Body of pancreas (tissue), 4 donors: ENCODE data around the gene TRAF3. TPM values are rescaled to one million over a fixed set of nuclear protein-coding genes. Genes with fewer than 3 reads are reported as not detected.

Source experiments
- ATAC-seq: fragments of 150-250 bp; one replicate; pipeline ENCODE4 v1.9.1; 2016
- DNase-seq, 4 donors: peaks; one replicate each; pipeline ENCODE4 v3.0.0-alpha.2; 2019
- H3K27ac ChIP-seq, 4 donors: fragments of 200-600 bp; sonication (generic); 1 replicate in 3 of 4; 2 replicates in 1 of 4; pipeline versions ENCODE4 v1.5.1 to v1.6.1; 2016 to 2019; ENCODE audit warnings: mild to moderate bottlenecking in 1 of 4, mixed read lengths in 1 of 4, moderate library complexity in 1 of 4
- H3K27me3 ChIP-seq, 2 donors: fragments of 200-600 bp; sonication (generic); one replicate each; pipeline ENCODE4 v1.6.0; 2016; ENCODE audit warnings: mild to moderate bottlenecking in 1 of 2
- H3K36me3 ChIP-seq, 2 donors: fragments of 200-600 bp; sonication (generic); replicated peaks in 1 of 2; 2 replicates each; pipeline ENCODE4 v1.5.1; 2016; ENCODE audit warnings: low read depth in 2 of 2; ENCODE audit not compliant: insufficient read depth in 1 of 2
- H3K4me1 ChIP-seq: fragments of 200-600 bp; sonication (generic); one replicate; pipeline ENCODE4 v1.6.0; 2016
- H3K4me3 ChIP-seq, 2 donors: fragments of 200-600 bp; sonication (generic); 1 replicate in 1 of 2; 2 replicates in 1 of 2; pipeline ENCODE4 v1.5.1; 2016 to 2019
- H3K9me3 ChIP-seq, 3 donors: fragments of 200-600 bp; sonication (generic); 1 replicate in 2 of 3; 2 replicates in 1 of 3; pipeline ENCODE4 v1.5.1; 2016
- CTCF ChIP-seq, 7 experiments: fragments of 450-650 bp in 4 of 7; fragments of 200-600 bp in 3 of 7; sonication (generic) in 3 of 7; IDR thresholded peaks; one replicate each; pipeline ENCODE4 v1.5.1; 2016 to 2019; ENCODE audit warnings: antibody characterized with exemption in 7 of 7
- POLR2A ChIP-seq, 3 donors: fragments of 450-650 bp; IDR thresholded peaks; one replicate each; pipeline ENCODE4 v1.6.1; 2016; ENCODE audit warnings: antibody characterized with exemption in 3 of 3, mild to moderate bottlenecking in 2 of 3
- WGBS, 2 donors: methylation state at CpG; one replicate each; pipeline ENCODE4 v1.1.5; 2017; 5-methylcytosine and 5-hydroxymethylcytosine counted together
- intact Hi-C: fragments of 100-400 bp; cut with DNase I; formaldehyde crosslinking; loops from one replicate; pipeline ENCODE4 v1.15.1; 2023
- total RNA-seq, 2 donors: library from RNA; depleted of rRNA; stranded (reverse); fragments of >200 nt; gene quantifications; one replicate each; pipeline ENCODE4 v1.1.0, GENCODE V29; 2016

The TRAF3 gene
- total RNA-seq, 2 donors from 2014 or later: 10.4 to 22.7 TPM

- H3K4me3 ChIP-seq: no peak overlapping the region
- WGBS, 2 donors: 94% methylated on average over 6 to 28 of the region's 29 CpGs
- H3K27me3 ChIP-seq: no peaks in the 10 kb centered on the region
- peaks cover 0 to 7% of the 10 kb centered on the region in 2 donors for H3K36me3 ChIP-seq
- no peaks in the 10 kb centered on the region for H3K9me3 ChIP-seq
- intact Hi-C loops: no loop called here
- H3K27ac ChIP-seq: no peak overlapping the region
- DNase-seq (no peak), ATAC-seq (no peak)
- TF ChIP-seq CTCF (IDR thresholded peaks at IDR 0.05) (no peak), POLR2A (IDR thresholded peaks at IDR 0.05) (no peak)
- H3K4me1 ChIP-seq: no peaks in the 10 kb centered on the region
Observed at GRCh38 chr14:102908766-102909455, 131.7 kb downstream of the TRAF3 start.

- TF ChIP-seq POLR2A (IDR thresholded peaks at IDR 0.05) (no peak), CTCF (IDR thresholded peaks at IDR 0.05) (no peak)
- 72 to 85% methylated on average over 7 to 9 of the region's 10 CpGs for WGBS, 2 donors
- no peak for DNase-seq
- Histone ChIP-seq H3K4me1 (no peaks in the 10 kb centered on the region), H3K27me3 (no peaks in the 10 kb centered on the region), H3K9me3 (no peaks in the 10 kb centered on the region), H3K36me3 (peaks cover 0 to 7% of the 10 kb centered on the region in 2 donors), H3K27ac (no peak overlapping the region), H3K4me3 (no peak overlapping the region)
- intact Hi-C loops: no loop called here
- no peak for ATAC-seq
Observed at GRCh38 chr14:102909462-102909861, 132.2 kb downstream of the TRAF3 start.

GRCh38 chr14:102909911-102910310 lies 132.7 kb downstream of the TRAF3 start:
- TF ChIP-seq CTCF (IDR thresholded peaks at IDR 0.05) (no peak), POLR2A (IDR thresholded peaks at IDR 0.05) (no peak)
- H3K36me3 ChIP-seq: peaks cover 0 to 6% of the 10 kb centered on the region in 2 donors
- no peaks in the 10 kb centered on the region for H3K27me3 ChIP-seq
- H3K4me3 ChIP-seq: no peak overlapping the region
- H3K4me1 ChIP-seq: no peaks in the 10 kb centered on the region
- ATAC-seq (no peak), DNase-seq (no peak)
- WGBS, 2 donors: 84 to 85% methylated on average over 4 to 10 of the region's 10 CpGs
- H3K9me3 ChIP-seq: no peaks in the 10 kb centered on the region
- H3K27ac ChIP-seq: no peak overlapping the region
- intact Hi-C loops: no loop called here

DNA sequence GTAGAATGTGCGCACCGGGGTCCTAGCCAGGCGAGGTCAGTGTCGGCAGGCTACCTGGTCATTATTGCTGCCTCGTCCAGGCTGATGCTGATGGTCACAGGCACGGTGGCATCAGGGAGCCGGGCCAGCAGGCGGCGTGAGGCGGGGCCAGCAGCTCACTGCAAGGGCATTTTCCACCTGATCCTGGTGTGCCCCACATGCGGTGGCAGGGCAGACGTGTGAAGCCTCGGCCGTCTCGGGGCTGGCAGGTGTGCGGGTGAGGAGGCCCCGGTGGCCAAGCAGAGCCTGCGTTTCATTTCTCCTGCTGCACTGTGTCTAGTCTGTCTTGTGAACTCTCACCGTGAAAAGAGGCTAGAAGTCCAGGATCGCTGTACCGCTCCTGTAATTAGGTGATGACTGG lies 133.2 kb downstream of the TRAF3 start:
- no peaks in the 10 kb centered on the region for H3K4me1 ChIP-seq
- no peak for DNase-seq
- no peak overlapping the region for H3K4me3 ChIP-seq
- TF ChIP-seq POLR2A (IDR thresholded peaks at IDR 0.05): no peak
- TF ChIP-seq CTCF (IDR thresholded peaks at IDR 0.05): no peak
- H3K9me3 ChIP-seq: no peaks in the 10 kb centered on the region
- H3K27me3 ChIP-seq: no peaks in the 10 kb centered on the region
- intact Hi-C loops: no loop called here
- WGBS, 2 donors: 89 to 90% methylated on average over 21 of the region's 21 CpGs
- no peak overlapping the region for H3K27ac ChIP-seq
- H3K36me3 ChIP-seq: peaks cover 0 to 2% of the 10 kb centered on the region in 2 donors
- no peak for ATAC-seq

DNA sequence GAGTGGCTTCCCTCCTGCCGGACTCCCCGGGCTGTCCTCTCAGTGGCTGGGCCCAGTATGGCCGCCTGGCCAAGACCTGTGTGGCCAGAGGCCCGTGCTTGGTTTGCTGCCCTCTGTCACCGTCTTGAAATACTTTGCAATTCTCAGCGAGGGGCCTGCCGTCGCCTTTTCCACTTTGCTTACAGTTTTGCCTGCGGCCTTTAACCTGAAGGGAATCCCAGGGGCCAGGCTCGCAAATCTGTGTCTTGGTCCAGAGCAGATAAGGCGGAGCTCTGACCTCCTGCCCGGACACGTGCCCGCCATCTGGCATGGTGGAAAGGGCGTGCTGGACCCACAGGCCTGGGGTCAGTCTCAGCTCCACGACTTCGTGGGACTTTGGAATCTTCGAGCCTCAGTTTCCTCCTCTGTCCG lies 134.3 kb downstream of the TRAF3 start:
- no peak for TF ChIP-seq CTCF (IDR thresholded peaks at IDR 0.05)
- TF ChIP-seq POLR2A (IDR thresholded peaks at IDR 0.05): no peak
- 83 to 89% methylated on average over 19 of the region's 19 CpGs for WGBS, 2 donors
- no peaks in the 10 kb centered on the region for H3K4me1 ChIP-seq

More for the DNA sequence above, 134.3 kb downstream of the TRAF3 start:
- ATAC-seq (no peak), DNase-seq (no peak)
- H3K27ac ChIP-seq: no peak overlapping the region
- no peaks in the 10 kb centered on the region for H3K27me3 ChIP-seq
- H3K36me3 ChIP-seq: no peaks in the 10 kb centered on the region
- no peaks in the 10 kb centered on the region for H3K9me3 ChIP-seq
- intact Hi-C loops: no loop called here
- no peak overlapping the region for H3K4me3 ChIP-seq
